ENCODE results near the gene LMX1A. TPM values are rescaled to one million over a fixed set of nuclear protein-coding genes. Genes with fewer than 3 reads are reported as not detected.

Gene LMX1A
- total RNA-seq, 2 donors from 2014 or later, result not detected

DNA sequence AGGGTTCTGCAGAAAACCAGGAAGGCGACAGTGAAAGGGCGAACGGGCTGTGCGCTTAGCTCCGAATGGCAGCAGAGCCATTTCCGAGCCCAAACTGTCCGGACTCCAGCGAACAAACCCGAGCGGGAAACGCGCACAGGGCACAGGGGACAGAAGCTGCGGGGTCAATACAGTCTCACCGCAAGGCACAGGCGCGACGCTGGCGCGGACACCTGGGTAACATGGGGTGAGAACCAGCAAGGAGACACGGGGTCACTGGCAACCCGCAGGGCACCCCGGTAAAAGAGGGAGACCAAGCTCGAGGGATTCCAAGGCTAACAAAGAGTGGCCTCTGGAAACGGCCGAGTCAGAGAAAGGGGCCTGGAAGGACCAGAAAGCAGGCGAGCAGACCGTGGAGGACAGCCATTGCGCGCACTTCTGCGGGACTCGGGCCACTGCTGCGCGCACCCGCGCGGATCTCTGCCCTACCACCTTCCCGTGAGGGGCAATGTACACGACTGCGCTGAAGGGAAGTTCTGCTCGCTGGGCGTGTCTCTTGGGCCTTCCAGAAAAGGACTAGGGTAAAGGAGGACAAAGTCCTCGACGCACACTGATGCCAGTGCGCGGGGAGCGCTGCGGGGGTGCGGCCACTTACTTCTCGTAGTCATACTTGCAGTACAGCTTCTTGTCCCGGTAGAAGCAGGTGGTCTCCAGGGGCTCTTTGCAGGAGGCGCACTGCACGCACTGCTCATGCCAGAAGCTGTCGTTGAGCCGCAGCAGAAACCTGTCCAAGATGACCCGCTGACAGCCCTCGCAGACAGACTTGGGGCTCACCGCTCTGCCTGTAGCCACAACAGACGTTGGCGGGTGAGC, 3.8 kb downstream of the LMX1A start:
- Histone ChIP-seq H3K4me1 (peaks cover 0 to 42% of the 10 kb centered on the region in 2 donors), H3K27ac (no peak overlapping the region), H3K27me3 (peaks cover 38 to 43% of the 10 kb centered on the region in 2 donors), H3K36me3 (no peaks in the 10 kb centered on the region), H3K4me3 (no peak overlapping the region), H3K9me3 (no peaks in the 10 kb centered on the region)
- DNase-seq (ENCODE audit: low spot score), result no peak
- TF ChIP-seq, protein P1, sequence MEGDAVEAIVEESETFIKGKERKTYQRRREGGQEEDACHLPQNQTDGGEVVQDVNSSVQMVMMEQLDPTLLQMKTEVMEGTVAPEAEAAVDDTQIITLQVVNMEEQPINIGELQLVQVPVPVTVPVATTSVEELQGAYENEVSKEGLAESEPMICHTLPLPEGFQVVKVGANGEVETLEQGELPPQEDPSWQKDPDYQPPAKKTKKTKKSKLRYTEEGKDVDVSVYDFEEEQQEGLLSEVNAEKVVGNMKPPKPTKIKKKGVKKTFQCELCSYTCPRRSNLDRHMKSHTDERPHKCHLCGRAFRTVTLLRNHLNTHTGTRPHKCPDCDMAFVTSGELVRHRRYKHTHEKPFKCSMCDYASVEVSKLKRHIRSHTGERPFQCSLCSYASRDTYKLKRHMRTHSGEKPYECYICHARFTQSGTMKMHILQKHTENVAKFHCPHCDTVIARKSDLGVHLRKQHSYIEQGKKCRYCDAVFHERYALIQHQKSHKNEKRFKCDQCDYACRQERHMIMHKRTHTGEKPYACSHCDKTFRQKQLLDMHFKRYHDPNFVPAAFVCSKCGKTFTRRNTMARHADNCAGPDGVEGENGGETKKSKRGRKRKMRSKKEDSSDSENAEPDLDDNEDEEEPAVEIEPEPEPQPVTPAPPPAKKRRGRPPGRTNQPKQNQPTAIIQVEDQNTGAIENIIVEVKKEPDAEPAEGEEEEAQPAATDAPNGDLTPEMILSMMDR (IDR thresholded peaks at IDR 0.05), result no peak

DNA sequence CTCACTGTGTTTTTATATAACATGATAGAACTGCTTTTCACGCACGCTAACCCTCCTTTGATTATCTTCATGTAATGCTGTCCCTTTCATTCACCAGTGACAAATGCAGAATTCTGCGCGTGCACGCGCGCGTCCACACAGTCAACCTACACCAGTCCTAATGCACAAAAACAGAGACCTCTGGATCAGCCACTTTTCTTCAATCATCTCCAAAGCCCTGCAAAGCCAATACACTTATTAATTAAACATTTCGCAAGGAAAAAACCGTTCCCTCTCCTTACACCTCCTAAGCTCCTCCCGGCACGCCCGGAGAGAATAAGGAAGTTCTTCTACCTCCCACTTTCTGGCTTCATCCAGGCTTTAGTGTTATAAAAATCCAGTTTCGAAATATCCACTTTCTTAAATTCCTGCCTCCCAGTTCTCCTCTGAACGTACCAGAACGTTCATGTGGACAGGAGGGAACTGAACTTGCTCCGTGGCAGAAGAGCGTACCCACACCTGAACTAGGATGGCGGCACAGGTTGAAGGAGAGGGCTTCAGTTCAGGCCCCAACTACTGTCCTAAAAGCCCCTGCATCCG, 4.6 kb downstream of the LMX1A start:
- TF ChIP-seq, protein P1 (IDR thresholded peaks at IDR 0.05), result no peak
- Histone ChIP-seq H3K27me3 (peaks cover 38 to 43% of the 10 kb centered on the region in 2 donors), H3K4me3 (no peak overlapping the region), H3K4me1 (peaks cover 0 to 42% of the 10 kb centered on the region in 2 donors), H3K36me3 (no peaks in the 10 kb centered on the region), H3K9me3 (no peaks in the 10 kb centered on the region), H3K27ac (no peak overlapping the region)
- DNase-seq (ENCODE audit: low spot score), result no peak

DNA sequence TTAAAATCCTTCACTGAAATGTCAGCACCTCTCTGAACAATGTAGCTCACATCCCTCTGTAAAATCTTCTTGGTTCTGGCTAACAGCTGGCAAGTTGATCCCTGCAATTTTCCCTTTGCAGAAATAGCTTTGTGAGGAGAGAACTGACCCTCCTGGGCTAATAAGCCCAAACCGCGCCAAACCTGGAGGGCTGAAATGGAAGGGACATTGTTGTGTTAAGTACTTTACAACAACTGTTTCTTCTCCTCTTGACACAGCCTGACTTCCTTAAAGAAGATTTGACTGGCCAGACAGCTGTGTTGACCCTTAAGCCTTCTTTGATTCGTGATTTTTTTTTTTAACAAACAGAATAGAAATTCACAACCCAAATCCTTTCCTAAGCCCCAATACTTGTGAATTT, 5.7 kb downstream of the LMX1A start:
- no peak for DNase-seq (ENCODE audit: low spot score)
- Histone ChIP-seq H3K27me3 (peaks cover 29 to 43% of the 10 kb centered on the region in 2 donors), H3K36me3 (no peaks in the 10 kb centered on the region), H3K4me3 (no peak overlapping the region), H3K4me1 (peaks cover 0 to 31% of the 10 kb centered on the region in 2 donors), H3K9me3 (no peaks in the 10 kb centered on the region), H3K27ac (no peak overlapping the region)
- TF ChIP-seq, protein P1 (IDR thresholded peaks at IDR 0.05), result no peak

DNA sequence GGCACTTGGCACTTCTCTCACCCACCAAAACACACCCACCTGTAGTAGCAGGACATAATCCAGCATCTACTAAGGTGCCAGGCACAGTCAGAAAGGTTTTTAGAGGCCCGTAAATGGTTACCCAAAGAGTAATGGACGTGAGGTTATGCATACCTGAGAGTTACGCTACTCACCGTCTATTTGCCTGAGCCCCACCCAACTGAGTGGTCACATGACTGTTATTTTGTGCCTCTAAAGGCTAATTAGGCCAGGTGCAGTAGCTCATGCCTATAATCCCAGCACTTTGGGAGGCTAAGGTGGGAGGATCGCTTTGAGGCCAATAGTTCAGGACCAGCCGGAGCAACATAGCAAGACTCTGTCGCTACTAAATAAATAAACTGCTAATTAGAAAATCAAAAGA, 11.0 kb downstream of the LMX1A start:
- no peak overlapping the region for H3K27ac ChIP-seq
- H3K27me3 ChIP-seq, result peaks cover 9 to 11% of the 10 kb centered on the region in 2 donors
- H3K36me3 ChIP-seq, result no peaks in the 10 kb centered on the region
- no peaks in the 10 kb centered on the region for H3K9me3 ChIP-seq
- no peak overlapping the region for H3K4me3 ChIP-seq
- no peak for DNase-seq (ENCODE audit: low spot score)
- no peaks in the 10 kb centered on the region for H3K4me1 ChIP-seq
- TF ChIP-seq, protein P1 (IDR thresholded peaks at IDR 0.05), result no peak

DNA sequence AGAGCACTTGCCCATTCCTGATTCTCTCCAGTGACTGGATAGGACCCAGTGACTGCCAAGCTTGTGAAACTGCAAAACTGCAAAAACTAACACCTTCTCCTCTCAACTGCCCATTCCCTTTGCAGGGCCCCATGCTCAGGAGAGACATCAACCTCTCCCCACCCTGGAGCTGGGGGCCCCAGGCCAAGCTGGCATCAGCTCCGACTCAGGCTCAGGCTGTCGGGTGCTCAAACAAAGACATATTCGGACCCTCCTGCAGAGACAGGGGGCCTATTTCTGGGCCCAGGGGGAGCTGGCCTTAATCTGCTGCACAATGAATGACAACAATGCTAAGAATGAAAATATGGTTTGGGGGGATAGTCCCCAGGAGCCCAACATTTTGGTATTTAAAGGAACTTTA, 11.8 kb downstream of the LMX1A start:
- H3K4me3 ChIP-seq, result no peak overlapping the region
- no peaks in the 10 kb centered on the region for H3K36me3 ChIP-seq
- no peak overlapping the region for H3K27ac ChIP-seq
- DNase-seq (ENCODE audit: low spot score), result no peak
- no peaks in the 10 kb centered on the region for H3K4me1 ChIP-seq
- no peaks in the 10 kb centered on the region for H3K9me3 ChIP-seq
- TF ChIP-seq, protein P1 (IDR thresholded peaks at IDR 0.05), result no peak
- peaks cover 1 to 11% of the 10 kb centered on the region in 2 donors for H3K27me3 ChIP-seq

Measured in right atrium auricular region (tissue), 2 donors.